Natural killer cell (primary cell): ENCODE measurements around the gene RUSC2. TPM values are rescaled to one million over a fixed set of nuclear protein-coding genes. Genes with fewer than 3 reads are reported as not detected.
"Not testable (repeated sequence)": the region's sequence is repeated elsewhere in the genome, so short reads cannot be mapped to it uniquely, and the experiment has no call there.

Experiments used
- ATAC-seq, 3 donors: fragments of 150-1000 bp in 2 of 3; fragments of 200-7000 bp in 1 of 3; cut with Tn5 transposase; 1 replicate in 1 of 3; 2 replicates in 2 of 3; pipeline ENCODE4 v1.10.0; 2021; ENCODE audit warnings: mild to moderate bottlenecking in 2 of 3, moderate library complexity in 2 of 3
- DNase-seq, 2 donors: peaks; one replicate each; pipeline versions ENCODE4 v3.0.0 to v3.0.0-alpha.2; 2013 to 2021; ENCODE audit warnings: mixed read lengths in 1 of 2
- H3K27ac ChIP-seq: one replicate; pipeline ENCODE4 v1.5.1; 2013; ENCODE audit warnings: mild to moderate bottlenecking, low read length
- H3K27me3 ChIP-seq: one replicate; pipeline ENCODE4 v1.6.1; 2013; ENCODE audit warnings: low read length; ENCODE audit not compliant: control insufficient read depth, insufficient read depth
- H3K36me3 ChIP-seq: one replicate; pipeline ENCODE4 v1.6.1; 2013; ENCODE audit warnings: low read length; ENCODE audit not compliant: control insufficient read depth, insufficient read depth
- H3K4me1 ChIP-seq: one replicate; pipeline ENCODE4 v1.6.1; 2013; ENCODE audit warnings: low read length; ENCODE audit not compliant: control insufficient read depth, insufficient read depth
- H3K4me3 ChIP-seq: one replicate; pipeline ENCODE4 v1.5.1; 2013; ENCODE audit warnings: low read length
- H3K9me3 ChIP-seq: one replicate; pipeline ENCODE4 v1.6.1; 2013; ENCODE audit warnings: low read length; ENCODE audit not compliant: control insufficient read depth, insufficient read depth
- H3K27ac Mint-ChIP-seq, 2 donors: one replicate each; pipeline ENCODE4 v1.8.0; 2022; ENCODE audit warnings: mild to moderate bottlenecking in 2 of 2, mixed read lengths in 2 of 2, moderate library complexity in 1 of 2
- H3K27me3 Mint-ChIP-seq, 2 donors: one replicate each; pipeline ENCODE4 v1.8.0; 2022; ENCODE audit warnings: low read depth in 2 of 2, mixed read lengths in 2 of 2
- H3K36me3 Mint-ChIP-seq: one replicate; pipeline ENCODE4 v1.8.0; 2022; ENCODE audit warnings: mixed read lengths
- H3K4me1 Mint-ChIP-seq, 2 donors: one replicate each; pipeline ENCODE4 v1.8.0; 2022; ENCODE audit warnings: mixed read lengths in 2 of 2
- H3K4me3 Mint-ChIP-seq: one replicate; pipeline ENCODE4 v1.8.0; 2022; ENCODE audit warnings: mild to moderate bottlenecking, moderate library complexity, mixed read lengths
- H3K9me3 Mint-ChIP-seq, 2 donors: one replicate each; pipeline ENCODE4 v1.8.0; 2022; ENCODE audit warnings: mixed read lengths in 2 of 2
- whole genome bisulfite sequencing: methylation state at CpG from one replicate; pipeline ENCODE4 v1.1.7; 2013; ENCODE audit warnings: missing lambda C conversion rate; ENCODE audit not compliant: insufficient coverage; 5-methylcytosine and 5-hydroxymethylcytosine counted together
- intact Hi-C: fragments of 100-400 bp; cut with micrococcal nuclease; formaldehyde crosslinking; loops from one replicate; pipeline ENCODE4 v1.14.2; 2022
- total RNA-seq, 4 donors: library from RNA; stranded (reverse); fragments of 120-200 nt in 1 of 4; gene quantifications; one replicate each; pipeline versions ENCODE4 v1.2.3 to v1.2.4, GENCODE V29; 2013 to 2022
- TF ChIP-seq, protein P1 (sequence below): fragments of 200-600 bp; IDR thresholded peaks from one replicate; pipeline ENCODE4 v1.8.0; 2022; ENCODE audit warnings: antibody characterized with exemption

Gene RUSC2
- total RNA-seq, 3 donors from 2014 or later (not counting 1 experiment from before 2014, with no cell fraction given): 2.0 to 7.9 (median 2.5) TPM

DNA sequence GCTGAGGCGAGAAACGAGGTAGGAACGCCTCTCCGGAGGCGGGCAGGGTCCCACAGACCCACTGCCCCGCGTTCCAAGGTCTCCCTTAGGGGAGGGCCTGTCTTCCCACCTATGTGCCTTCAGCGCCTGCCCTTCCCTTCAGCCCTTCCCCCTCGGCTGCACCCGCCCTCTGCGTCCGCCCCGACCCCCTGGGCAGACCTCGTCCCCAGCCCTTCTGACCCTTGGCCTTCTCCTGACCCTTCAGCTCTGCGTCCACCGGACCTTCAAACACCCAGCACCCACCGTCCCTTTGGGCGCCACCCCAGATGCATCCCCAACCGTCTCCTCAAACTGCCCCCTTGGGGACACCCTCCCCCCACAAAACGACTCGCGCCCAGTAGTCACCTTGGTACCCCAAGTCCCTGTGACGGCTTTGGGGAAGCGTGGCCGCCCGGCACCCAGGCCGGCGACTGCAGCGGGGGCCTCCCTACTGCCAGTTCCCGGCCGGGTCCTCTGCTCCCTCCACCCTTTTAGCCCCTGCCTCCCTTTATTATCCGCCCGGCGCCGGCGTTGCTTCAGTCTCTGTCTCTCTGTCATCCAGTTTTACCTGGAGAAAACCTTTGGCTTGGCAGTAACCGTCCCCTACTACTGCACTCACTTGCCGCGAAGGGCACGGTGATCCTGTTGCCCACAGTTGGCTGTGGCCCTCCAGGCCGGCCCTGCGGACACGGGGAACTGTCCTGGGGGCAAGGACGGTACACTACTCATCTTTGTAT lies 421 bp downstream of the RUSC2 start:
- DNase-seq (no peak), ATAC-seq (peak in 2 of 3 donors; percentile 5 to 17)
- no peak overlapping the region for H3K27ac ChIP-seq
- peak overlapping the region; percentile 64 to 71 for H3K27ac Mint-ChIP-seq
- 23% methylated on average over 44 of the region's 44 CpGs for WGBS
- intact Hi-C loops: no loop called here
- H3K4me1 ChIP-seq: peaks cover 24% of the 10 kb centered on the region
- H3K4me3 Mint-ChIP-seq: peak overlapping the region; percentile 86
- H3K27me3 ChIP-seq: peaks cover 2% of the 10 kb centered on the region
- no peaks in the 10 kb centered on the region for H3K36me3 ChIP-seq
- H3K27me3 Mint-ChIP-seq: peaks cover 0 to 14% of the 10 kb centered on the region in 2 donors
- TF ChIP-seq, protein P1, sequence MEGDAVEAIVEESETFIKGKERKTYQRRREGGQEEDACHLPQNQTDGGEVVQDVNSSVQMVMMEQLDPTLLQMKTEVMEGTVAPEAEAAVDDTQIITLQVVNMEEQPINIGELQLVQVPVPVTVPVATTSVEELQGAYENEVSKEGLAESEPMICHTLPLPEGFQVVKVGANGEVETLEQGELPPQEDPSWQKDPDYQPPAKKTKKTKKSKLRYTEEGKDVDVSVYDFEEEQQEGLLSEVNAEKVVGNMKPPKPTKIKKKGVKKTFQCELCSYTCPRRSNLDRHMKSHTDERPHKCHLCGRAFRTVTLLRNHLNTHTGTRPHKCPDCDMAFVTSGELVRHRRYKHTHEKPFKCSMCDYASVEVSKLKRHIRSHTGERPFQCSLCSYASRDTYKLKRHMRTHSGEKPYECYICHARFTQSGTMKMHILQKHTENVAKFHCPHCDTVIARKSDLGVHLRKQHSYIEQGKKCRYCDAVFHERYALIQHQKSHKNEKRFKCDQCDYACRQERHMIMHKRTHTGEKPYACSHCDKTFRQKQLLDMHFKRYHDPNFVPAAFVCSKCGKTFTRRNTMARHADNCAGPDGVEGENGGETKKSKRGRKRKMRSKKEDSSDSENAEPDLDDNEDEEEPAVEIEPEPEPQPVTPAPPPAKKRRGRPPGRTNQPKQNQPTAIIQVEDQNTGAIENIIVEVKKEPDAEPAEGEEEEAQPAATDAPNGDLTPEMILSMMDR: no peak
- no peaks in the 10 kb centered on the region for H3K36me3 Mint-ChIP-seq
- peak overlapping the region; percentile 38 for H3K4me3 ChIP-seq
- H3K9me3 ChIP-seq: no peaks in the 10 kb centered on the region
- H3K9me3 Mint-ChIP-seq: no peaks in the 10 kb centered on the region
- peaks cover 21 to 23% of the 10 kb centered on the region in 2 donors for H3K4me1 Mint-ChIP-seq

GRCh38 chr9:35490910-35491465 lies 1.1 kb downstream of the RUSC2 start:
- peaks cover 21 to 23% of the 10 kb centered on the region in 2 donors for H3K4me1 Mint-ChIP-seq
- intact Hi-C loops: no loop called here
- peak overlapping the region; percentile 38 for H3K4me3 ChIP-seq
- peaks cover 24% of the 10 kb centered on the region for H3K4me1 ChIP-seq
- no peaks in the 10 kb centered on the region for H3K36me3 Mint-ChIP-seq
- 89% methylated on average over 12 of the region's 12 CpGs for WGBS
- H3K27ac Mint-ChIP-seq: peak overlapping the region; percentile 64 to 71
- TF ChIP-seq, protein P1: no peak
- H3K36me3 ChIP-seq: no peaks in the 10 kb centered on the region
- H3K9me3 ChIP-seq: no peaks in the 10 kb centered on the region
- no peaks in the 10 kb centered on the region for H3K9me3 Mint-ChIP-seq
- H3K27ac ChIP-seq: no peak overlapping the region
- no peak for DNase-seq
- peaks cover 0 to 14% of the 10 kb centered on the region in 2 donors for H3K27me3 Mint-ChIP-seq
- peaks cover 2% of the 10 kb centered on the region for H3K27me3 ChIP-seq
- ATAC-seq: no peak
- H3K4me3 Mint-ChIP-seq: peak overlapping the region; percentile 86

- DNase-seq, H3K9me3 ChIP-seq, H3K36me3 ChIP-seq, H3K27me3 ChIP-seq, H3K36me3 Mint-ChIP-seq, H3K27ac ChIP-seq, H3K4me3 ChIP-seq, intact Hi-C loops, H3K4me3 Mint-ChIP-seq, ATAC-seq, H3K9me3 Mint-ChIP-seq, H3K27ac Mint-ChIP-seq: not testable (repeated sequence)
- Mint-ChIP-seq H3K27me3 (peaks cover 0 to 11% of the 10 kb centered on the region in 2 donors), H3K4me1 (peaks cover 21 to 23% of the 10 kb centered on the region in 2 donors)
- peaks cover 24% of the 10 kb centered on the region for H3K4me1 ChIP-seq
- no CpG with 5 or more reads among the region's 1 CpG for WGBS
These were observed 3.2 kb downstream of the RUSC2 start for GRCh38 chr9:35493119-35493518.

GRCh38 chr9:35495984-35496383 lies 6.1 kb downstream of the RUSC2 start:
- peaks cover 11 to 21% of the 10 kb centered on the region in 2 donors for H3K4me1 Mint-ChIP-seq
- no peaks in the 10 kb centered on the region for H3K27me3 ChIP-seq
- H3K36me3 ChIP-seq: no peaks in the 10 kb centered on the region
- DNase-seq (peak in 1 of 2 donors; percentile 22), ATAC-seq (no peak)
- H3K27ac Mint-ChIP-seq: no peak overlapping the region
- H3K9me3 Mint-ChIP-seq: peaks cover 3 to 4% of the 10 kb centered on the region in 2 donors
- H3K4me1 ChIP-seq: peaks cover 5% of the 10 kb centered on the region
- peaks cover 0 to under 1% of the 10 kb centered on the region in 2 donors for H3K27me3 Mint-ChIP-seq
- TF ChIP-seq, protein P1: no peak
- no peaks in the 10 kb centered on the region for H3K36me3 Mint-ChIP-seq
- intact Hi-C loops: no loop called here
- no peak overlapping the region for H3K4me3 Mint-ChIP-seq
- no peak overlapping the region for H3K27ac ChIP-seq
- no peak overlapping the region for H3K4me3 ChIP-seq
- H3K9me3 ChIP-seq: no peaks in the 10 kb centered on the region
- 44% methylated on average over 10 of the region's 10 CpGs for WGBS

DNA sequence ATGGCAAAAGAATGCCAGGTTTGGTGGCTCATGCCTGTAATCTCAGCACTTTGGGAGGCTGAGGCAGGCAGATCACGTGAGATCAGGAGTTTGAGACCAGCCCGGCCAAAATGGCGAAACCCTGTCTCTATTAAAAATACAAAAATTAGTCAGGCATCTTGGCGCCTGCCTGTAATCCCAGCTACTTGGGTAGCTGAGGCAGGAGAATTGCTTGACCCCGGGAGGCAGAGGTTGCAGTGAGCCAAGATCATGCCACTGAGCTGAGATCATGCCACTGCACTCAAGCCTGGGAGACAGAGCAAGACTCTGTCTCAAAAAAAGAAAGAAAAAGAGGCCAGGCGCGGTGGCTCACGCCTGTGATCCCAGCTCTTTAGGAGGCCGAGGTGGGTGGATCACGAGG lies 8.3 kb downstream of the RUSC2 start:
- ATAC-seq, H3K27me3 Mint-ChIP-seq, H3K4me1 ChIP-seq, H3K27me3 ChIP-seq, H3K27ac Mint-ChIP-seq, H3K4me3 Mint-ChIP-seq, DNase-seq, H3K4me3 ChIP-seq, H3K9me3 Mint-ChIP-seq, H3K27ac ChIP-seq, H3K36me3 ChIP-seq, H3K9me3 ChIP-seq, H3K36me3 Mint-ChIP-seq, intact Hi-C loops, H3K4me1 Mint-ChIP-seq: not testable (repeated sequence)
- 91% methylated on average over 10 of the region's 10 CpGs for WGBS
